KBM-7 (cell line): ENCODE data around the gene CMC2.

Source experiments
- DNase-seq: peaks from one replicate; pipeline ENCODE4 v3.0.0-alpha.2; 2015
- in situ Hi-C: fragments of 300-500 bp; cut with MboI; formaldehyde crosslinking; loops from 2 replicates; pipeline ENCODE4 v1.14.3; 2020; ENCODE audit warnings: low sequenced_read_pairs, low pct_unique_long_range_greater_than_20kb, mixed read lengths

Gene CMC2

GRCh38 chr16:81003610-81004460 lies 2.9 kb downstream of the CMC2 start:
- no peak for DNase-seq

GRCh38 chr16:81003064-81003463 lies 3.6 kb downstream of the CMC2 start:
- in situ Hi-C loops: no loop called here
- no peak for DNase-seq

More at GRCh38 chr16:81003610-81004460, 2.9 kb downstream of the CMC2 start:
- in situ Hi-C loops: no loop called here

- no peak for DNase-seq
- in situ Hi-C loops: no loop called here
Observed at GRCh38 chr16:81001330-81001729, 5.4 kb downstream of the CMC2 start.

GRCh38 chr16:81000873-81001272 lies 5.8 kb downstream of the CMC2 start:
- in situ Hi-C loops: no loop called here
- no peak for DNase-seq

GRCh38 chr16:80997964-80998620 lies 8.6 kb downstream of the CMC2 start:
- DNase-seq: no peak
- in situ Hi-C loops: no loop called here

GRCh38 chr16:80997139-80997798 lies 9.4 kb downstream of the CMC2 start:
- no peak for DNase-seq
- in situ Hi-C loops: no loop called here

GRCh38 chr16:80996688-80997138 lies 10.0 kb downstream of the CMC2 start:
- no peak for DNase-seq
- in situ Hi-C loops: no loop called here

- in situ Hi-C loops: no loop called here
- no peak for DNase-seq
Observed at GRCh38 chr16:80994451-80994850, 12.2 kb downstream of the CMC2 start.

GRCh38 chr16:80993834-80994233 lies 12.9 kb downstream of the CMC2 start:
- DNase-seq: no peak
- in situ Hi-C loops: no loop called here

GRCh38 chr16:80993307-80993706 lies 13.4 kb downstream of the CMC2 start:
- no peak for DNase-seq
- in situ Hi-C loops: no loop called here

GRCh38 chr16:80992676-80993293 lies 13.9 kb downstream of the CMC2 start:
- in situ Hi-C loops: no loop called here
- DNase-seq: no peak

GRCh38 chr16:80991792-80992430 lies 14.8 kb downstream of the CMC2 start:
- in situ Hi-C loops: no loop called here
- DNase-seq: no peak

GRCh38 chr16:80990978-80991377 lies 15.7 kb downstream of the CMC2 start:
- no peak for DNase-seq
- in situ Hi-C loops: no loop called here

GRCh38 chr16:80990577-80990976 lies 16.1 kb downstream of the CMC2 start:
- in situ Hi-C loops: no loop called here
- no peak for DNase-seq

- DNase-seq: no peak
- in situ Hi-C loops: no loop called here
Observed at GRCh38 chr16:80989801-80990200, 16.9 kb downstream of the CMC2 start.

GRCh38 chr16:80988756-80989155 lies 17.9 kb downstream of the CMC2 start:
- in situ Hi-C loops: no loop called here
- DNase-seq: no peak

GRCh38 chr16:80986557-80986956 lies 20.1 kb downstream of the CMC2 start:
- in situ Hi-C loops: no loop called here
- DNase-seq: peak; percentile 65

- DNase-seq: no peak
- in situ Hi-C loops: no loop called here
Observed at GRCh38 chr16:80985611-80986010, 21.1 kb downstream of the CMC2 start.
